AG09319 (cell line): ENCODE data around the gene CWF19L1.

Experiments
- DNase-seq: peaks from one replicate; pipeline ENCODE4 v3.0.0-alpha.2; 2010; ENCODE audit warnings: low read depth; ENCODE audit errors: extremely low read depth
- CTCF ChIP-seq: IDR thresholded peaks from 2 replicates; pipeline ENCODE4 v1.5.1; 2011; ENCODE audit warnings: low read depth, mild to moderate bottlenecking, inconsistent platforms, low read length, moderate library complexity

The CWF19L1 gene

DNA sequence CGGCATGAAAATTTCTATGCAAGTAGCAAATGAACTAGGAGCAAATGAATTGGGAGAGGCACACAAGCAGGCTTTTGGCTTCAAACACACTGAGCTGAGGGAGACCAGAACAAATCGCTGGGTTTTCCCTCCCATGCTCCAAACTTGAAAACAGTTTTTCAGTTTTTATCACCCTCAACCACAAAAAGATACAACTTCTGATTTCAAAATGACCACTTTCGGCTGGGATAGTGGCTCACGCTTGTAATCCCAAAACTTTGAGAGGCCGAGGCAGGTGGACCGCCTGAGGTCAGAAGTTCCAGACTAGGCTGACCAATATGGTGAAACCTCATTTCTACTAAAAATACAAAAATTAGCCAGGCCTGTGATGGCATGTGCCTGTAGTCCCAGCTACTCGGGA is 29.0 kb downstream of the CWF19L1 start:
- DNase-seq: no peak
- no peak for TF ChIP-seq CTCF

DNA sequence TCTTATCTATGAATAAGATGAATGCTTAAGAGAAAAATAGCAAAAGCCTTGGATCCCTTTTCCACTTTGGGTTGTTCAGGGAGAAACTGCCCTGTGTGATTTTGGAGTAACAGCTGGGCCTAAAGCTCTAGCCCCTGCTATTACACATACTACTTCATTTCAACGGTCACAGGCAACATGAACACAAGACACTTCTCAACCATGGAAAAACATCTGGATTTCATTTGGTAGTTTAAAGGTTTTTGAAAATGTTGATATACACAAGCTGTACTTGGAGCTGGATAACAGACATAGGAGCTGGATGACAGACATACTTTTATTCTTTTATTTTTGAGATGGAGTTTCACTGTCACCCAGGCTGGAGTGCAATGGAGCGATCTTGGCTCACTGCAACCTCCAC is 35.3 kb downstream of the CWF19L1 start:
- TF ChIP-seq CTCF: no peak
- peak; percentile 29 for DNase-seq

GRCh38 chr10:100229819-100230422 is 37.5 kb downstream of the CWF19L1 start:
- no peak for DNase-seq
- TF ChIP-seq CTCF: no peak

GRCh38 chr10:100223879-100224278 is 43.6 kb downstream of the CWF19L1 start:
- DNase-seq: no peak

DNA sequence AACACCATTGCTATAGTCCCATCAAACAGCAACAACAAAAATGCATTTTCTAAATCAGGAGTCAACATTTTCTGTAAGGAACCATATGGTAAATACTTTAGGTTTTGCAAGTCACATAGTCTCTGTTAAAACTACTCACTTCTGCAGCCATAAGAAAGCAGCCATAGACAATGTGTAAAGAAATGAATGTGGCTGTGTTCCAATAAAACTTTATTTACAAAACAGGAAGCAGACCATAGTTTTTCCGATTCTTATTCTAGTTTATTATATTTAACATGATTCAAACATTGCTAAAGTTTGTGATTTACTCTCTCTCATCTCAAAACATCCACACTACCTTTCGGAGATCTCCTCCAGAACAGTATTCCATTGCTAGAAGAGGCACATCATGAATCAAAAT is 44.9 kb downstream of the CWF19L1 start:
- TF ChIP-seq CTCF: no peak

More at GRCh38 chr10:100223879-100224278, 43.6 kb downstream of the CWF19L1 start:
- no peak for TF ChIP-seq CTCF

GRCh38 chr10:100216006-100216405 is 51.4 kb downstream of the CWF19L1 start:
- no peak for TF ChIP-seq CTCF
- DNase-seq: no peak

More for the DNA sequence above, 44.9 kb downstream of the CWF19L1 start:
- DNase-seq: no peak

DNA sequence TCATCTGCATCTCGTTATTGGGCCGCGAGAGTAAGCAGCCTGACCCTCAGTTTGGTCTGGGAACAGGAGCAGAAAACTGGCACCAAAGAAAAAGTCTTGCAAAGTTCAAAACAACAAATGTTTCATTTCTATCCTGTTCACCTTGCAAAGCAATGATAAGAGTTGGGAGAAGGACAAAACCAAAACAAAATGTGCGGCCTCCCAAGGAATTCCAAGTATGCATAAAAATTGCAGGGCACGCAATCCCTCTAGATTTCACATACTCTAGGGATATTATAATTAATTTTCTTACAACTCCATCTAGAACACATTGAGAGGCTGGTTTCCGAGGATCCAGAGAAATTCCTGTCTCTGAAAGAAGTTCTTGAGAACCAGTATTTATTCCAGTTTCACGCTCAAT is 58.1 kb downstream of the CWF19L1 start:
- no peak for DNase-seq
- TF ChIP-seq CTCF: no peak
